ENCODE measurements around the gene OSMR.

The OSMR gene

DNA sequence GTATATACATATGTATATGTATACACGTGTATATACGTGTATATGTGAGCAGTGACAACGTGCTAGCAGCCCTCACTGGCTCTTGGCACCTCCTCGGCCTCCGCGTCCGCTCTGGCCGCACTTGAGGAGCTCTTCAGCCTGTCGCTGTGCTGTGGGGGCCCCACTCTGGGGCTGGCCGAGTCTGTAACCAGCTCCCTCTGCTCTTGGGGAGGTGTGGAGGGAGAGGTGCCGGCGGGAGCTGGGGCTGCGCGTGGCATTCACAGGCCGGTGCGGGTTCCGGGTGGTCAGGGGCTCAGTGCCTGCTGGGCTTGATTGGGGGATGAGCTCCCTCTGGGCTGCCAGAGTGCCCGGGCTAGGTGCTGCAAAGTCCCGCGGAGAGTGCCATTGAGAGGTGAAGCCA is 24.1 kb upstream of the OSMR start:
- TF ChIP-seq ZFX (IDR thresholded peaks at IDR 0.05), result no peak
- TF ChIP-seq, protein P1, sequence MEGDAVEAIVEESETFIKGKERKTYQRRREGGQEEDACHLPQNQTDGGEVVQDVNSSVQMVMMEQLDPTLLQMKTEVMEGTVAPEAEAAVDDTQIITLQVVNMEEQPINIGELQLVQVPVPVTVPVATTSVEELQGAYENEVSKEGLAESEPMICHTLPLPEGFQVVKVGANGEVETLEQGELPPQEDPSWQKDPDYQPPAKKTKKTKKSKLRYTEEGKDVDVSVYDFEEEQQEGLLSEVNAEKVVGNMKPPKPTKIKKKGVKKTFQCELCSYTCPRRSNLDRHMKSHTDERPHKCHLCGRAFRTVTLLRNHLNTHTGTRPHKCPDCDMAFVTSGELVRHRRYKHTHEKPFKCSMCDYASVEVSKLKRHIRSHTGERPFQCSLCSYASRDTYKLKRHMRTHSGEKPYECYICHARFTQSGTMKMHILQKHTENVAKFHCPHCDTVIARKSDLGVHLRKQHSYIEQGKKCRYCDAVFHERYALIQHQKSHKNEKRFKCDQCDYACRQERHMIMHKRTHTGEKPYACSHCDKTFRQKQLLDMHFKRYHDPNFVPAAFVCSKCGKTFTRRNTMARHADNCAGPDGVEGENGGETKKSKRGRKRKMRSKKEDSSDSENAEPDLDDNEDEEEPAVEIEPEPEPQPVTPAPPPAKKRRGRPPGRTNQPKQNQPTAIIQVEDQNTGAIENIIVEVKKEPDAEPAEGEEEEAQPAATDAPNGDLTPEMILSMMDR (conservative IDR thresholded peaks at IDR 0.05), result no peak
- H3K27ac ChIP-seq, result no peak overlapping the region

DNA sequence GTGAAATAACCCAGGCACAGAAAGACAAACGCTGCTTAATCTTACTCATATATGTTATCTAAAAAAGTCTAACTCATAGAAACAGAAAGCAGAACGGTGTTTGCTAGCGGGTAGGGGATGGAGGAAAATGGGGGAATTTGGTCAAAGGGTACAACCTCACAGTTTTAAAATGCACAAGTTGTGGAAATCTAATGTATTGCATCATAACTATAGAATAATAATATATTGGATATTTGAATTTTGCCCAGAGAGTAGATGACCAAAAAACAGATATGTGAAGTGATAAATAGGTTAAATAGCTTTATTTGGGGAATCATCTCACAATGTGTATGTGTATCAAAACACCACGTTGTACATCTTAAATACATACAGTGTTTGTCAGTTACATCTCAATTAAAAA is 22.3 kb upstream of the OSMR start:
- TF ChIP-seq, protein P1 (conservative IDR thresholded peaks at IDR 0.05), result no peak
- TF ChIP-seq ZFX (IDR thresholded peaks at IDR 0.05), result no peak
- no peak overlapping the region for H3K27ac ChIP-seq

DNA sequence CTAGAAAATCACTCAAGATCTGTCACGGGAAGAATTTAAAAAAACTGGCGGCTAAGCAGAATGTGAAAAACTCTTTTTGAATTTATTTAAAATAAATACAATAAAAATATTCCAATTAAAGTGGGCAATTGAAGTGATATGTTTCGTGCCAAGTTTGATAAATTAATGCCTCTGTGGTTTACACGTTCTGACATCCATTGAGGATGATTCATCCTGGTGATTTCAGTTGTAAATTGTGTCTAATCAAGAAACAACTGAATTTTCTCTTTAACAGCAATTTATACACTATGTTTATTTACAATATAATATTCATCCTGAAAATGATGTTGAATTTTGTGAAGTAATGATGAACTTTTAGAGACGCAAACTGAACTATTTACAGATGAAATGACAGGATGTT is 21.0 kb upstream of the OSMR start:
- no peak for TF ChIP-seq ZFX (IDR thresholded peaks at IDR 0.05)
- TF ChIP-seq, protein P1 (conservative IDR thresholded peaks at IDR 0.05), result no peak

DNA sequence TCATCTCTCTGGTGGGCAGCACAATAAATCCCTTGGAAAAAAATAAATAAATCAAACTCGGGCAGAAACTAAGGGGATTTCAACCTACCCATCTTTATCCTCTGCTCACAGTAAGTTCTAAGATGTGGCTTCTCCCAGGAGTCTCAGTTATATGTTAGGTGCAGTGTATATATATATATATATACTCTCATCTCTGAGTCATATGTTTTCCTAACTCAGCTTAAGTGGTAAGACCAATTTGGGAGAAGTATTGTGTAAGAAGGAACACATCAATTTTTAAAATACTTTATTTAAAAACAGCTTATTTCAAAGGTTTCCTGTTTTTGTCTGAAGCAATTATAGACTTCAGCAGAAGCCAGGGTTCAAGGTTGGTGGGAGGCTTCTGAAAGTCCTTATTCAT is 20.3 kb upstream of the OSMR start:
- H3K27ac ChIP-seq, result no peak overlapping the region
- no peak for TF ChIP-seq ZFX (IDR thresholded peaks at IDR 0.05)
- TF ChIP-seq, protein P1 (conservative IDR thresholded peaks at IDR 0.05), result no peak

More for the DNA sequence above, 21.0 kb upstream of the OSMR start:
- H3K27ac ChIP-seq, result no peak overlapping the region

DNA sequence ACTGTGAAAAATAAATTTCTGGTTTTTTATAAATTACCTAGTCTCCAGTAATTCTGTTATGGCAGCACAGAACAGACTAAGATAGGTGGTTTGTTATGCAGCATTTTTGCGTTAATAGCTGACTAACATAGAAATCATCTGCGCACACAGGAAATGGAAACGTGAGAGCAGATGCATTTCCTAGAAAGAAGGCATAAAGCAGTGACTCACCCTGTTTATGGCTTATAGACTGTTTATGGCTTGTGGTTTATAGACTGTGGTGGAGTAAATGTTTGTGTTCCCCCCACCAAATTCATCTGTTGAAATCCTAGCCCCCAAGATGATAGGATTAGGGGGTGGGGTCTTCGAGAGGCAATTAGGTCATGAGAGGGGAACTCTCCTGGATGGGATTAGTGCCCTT is 18.3 kb upstream of the OSMR start:
- TF ChIP-seq, protein P1 (conservative IDR thresholded peaks at IDR 0.05), result no peak
- TF ChIP-seq ZFX (IDR thresholded peaks at IDR 0.05), result no peak
- no peak overlapping the region for H3K27ac ChIP-seq

DNA sequence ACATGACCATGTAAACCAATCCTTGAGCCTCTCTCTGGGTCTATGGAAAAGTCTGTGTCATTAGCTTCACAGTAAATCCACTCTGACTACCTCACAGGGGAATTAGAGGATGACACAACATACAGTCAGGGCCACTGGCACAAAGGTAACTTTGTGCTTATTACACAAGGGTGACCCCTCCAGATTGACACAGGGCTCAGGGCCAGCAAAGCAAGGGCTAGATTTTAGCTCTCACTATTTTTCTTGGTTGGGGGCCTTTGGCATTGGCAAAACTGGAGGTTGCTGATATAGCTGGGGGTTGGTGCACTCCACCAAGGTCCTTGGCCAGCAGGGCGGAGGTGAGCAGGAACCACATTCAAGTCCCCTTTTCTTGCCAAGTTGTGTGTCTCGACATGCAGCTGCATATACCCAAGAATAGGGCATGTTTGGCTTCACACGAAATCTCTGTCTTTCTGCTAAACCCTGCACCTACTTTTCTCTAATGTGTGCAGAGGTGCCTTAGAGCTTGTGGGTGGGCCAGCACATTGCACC is 15.2 kb upstream of the OSMR start:
- H3K27ac ChIP-seq, result peak overlapping the region; percentile 79
- no peak for TF ChIP-seq ZFX (IDR thresholded peaks at IDR 0.05)
- TF ChIP-seq, protein P1 (conservative IDR thresholded peaks at IDR 0.05), result no peak

DNA sequence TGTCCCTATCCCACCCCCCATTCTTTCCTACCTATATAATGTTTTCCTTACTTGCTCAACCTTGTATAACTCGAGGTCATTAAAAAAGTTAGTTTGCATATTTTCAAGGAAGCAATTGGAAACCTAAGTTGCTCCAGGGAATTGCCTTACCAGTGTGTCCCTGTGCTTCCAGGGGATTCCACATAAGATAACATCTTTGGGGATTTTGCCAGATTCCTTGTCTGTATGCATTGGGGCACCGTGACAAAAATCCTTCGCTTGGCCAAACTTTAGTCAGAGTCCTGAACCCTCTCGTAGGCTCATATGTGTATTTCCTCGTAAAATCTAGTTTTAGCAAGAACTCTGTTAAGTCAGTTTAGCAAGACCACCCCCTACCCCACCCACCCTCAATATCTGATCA is 14.7 kb upstream of the OSMR start:
- TF ChIP-seq ZFX (IDR thresholded peaks at IDR 0.05), result no peak
- TF ChIP-seq, protein P1 (conservative IDR thresholded peaks at IDR 0.05), result no peak
- H3K27ac ChIP-seq, result peak overlapping the region; percentile 79

All from C4-2B (cell line).